IMR-90 (cell line): Measurements from ENCODE around the gene PRR4. TPM values are rescaled to one million over a fixed set of nuclear protein-coding genes. Genes with fewer than 3 reads are reported as not detected.

Source experiments
- ATAC-seq: fragments of 200-7000 bp; cut with Tn5 transposase; 2 replicates; pipeline ENCODE4 v1.9.1; 2020; ENCODE audit warnings: low read depth, mild to moderate bottlenecking, moderate library complexity
- BruUV-seq: library from RNA; stranded (reverse); fragments of 400-500 nt; replicated peaks from 2 replicates; lab custom pipeline; 2021; lab: Mats Ljungman, UMichigan
- CTCF ChIA-PET: fragments of 300-600 bp; formaldehyde crosslinking; extraction: SDS; loops from one replicate; lab custom pipeline; 2021; ENCODE audit warnings: antibody characterized with exemption; lab: Yijun Ruan, JAX
- POLR2A ChIA-PET: fragments of 300-600 bp; sonication (Branson Sonifier 250); formaldehyde crosslinking; loops from one replicate; lab custom pipeline; 2022; ENCODE audit warnings: antibody characterized with exemption; ENCODE audit not compliant: unreplicated experiment; lab: Charles Lee
- DNase-seq: peaks from one replicate; pipeline ENCODE4 v3.0.0; 2013
- H2AFZ ChIP-seq: replicated peaks from 2 replicates; pipeline ENCODE3; 2013; ENCODE audit warnings: low read length, mild to moderate bottlenecking; ENCODE audit not compliant: poor library complexity
- H2AK5ac ChIP-seq: 2 replicates; pipeline ENCODE4 v1.6.1; 2013; ENCODE audit warnings: low read depth, low read length, inconsistent platforms
- H2AK9ac ChIP-seq: replicated peaks from 2 replicates; pipeline ENCODE3; 2013; ENCODE audit warnings: mild to moderate bottlenecking, low read depth, low read length, moderate library complexity; ENCODE audit not compliant: poor library complexity
- H2BK120ac ChIP-seq: 2 replicates; pipeline ENCODE4 v1.6.1; 2013; ENCODE audit warnings: low read depth, low read length, inconsistent platforms
- H2BK15ac ChIP-seq: 3 replicates; pipeline ENCODE4 v1.6.1; 2013; ENCODE audit warnings: low read depth, low read length, inconsistent platforms
- H2BK20ac ChIP-seq: 2 replicates; pipeline ENCODE4 v1.6.1; 2013; ENCODE audit warnings: low read depth, mild to moderate bottlenecking, inconsistent platforms, low read length, moderate library complexity
- H2BK5ac ChIP-seq: 2 replicates; pipeline ENCODE4 v1.6.1; 2013; ENCODE audit warnings: mild to moderate bottlenecking, low read depth, low read length, inconsistent platforms; ENCODE audit not compliant: poor library complexity, severe bottlenecking
- H3K14ac ChIP-seq: replicated peaks from 2 replicates; pipeline ENCODE4 v1.6.1; 2013; ENCODE audit warnings: low read depth, low read length, inconsistent platforms
- H3K18ac ChIP-seq: 2 replicates; pipeline ENCODE4 v1.6.1; 2013; ENCODE audit warnings: low read depth, low read length, control low read depth
- H3K23ac ChIP-seq: 2 replicates; pipeline ENCODE4 v1.6.1; 2013; ENCODE audit warnings: low read depth, low read length, inconsistent platforms
- H3K27ac ChIP-seq: 2 replicates; pipeline ENCODE4 v1.5.1; 2013; ENCODE audit warnings: mild to moderate bottlenecking, control low read depth, low read length; ENCODE audit not compliant: insufficient read depth
- H3K27me3 ChIP-seq: 2 replicates; pipeline ENCODE4 v1.6.1; 2013; ENCODE audit warnings: low read length; ENCODE audit not compliant: control insufficient read depth, insufficient read depth
- H3K36me3 ChIP-seq: 2 replicates; pipeline ENCODE4 v1.6.1; 2013; ENCODE audit warnings: low read length, mixed read lengths; ENCODE audit not compliant: control insufficient read depth, insufficient read depth
- H3K4ac ChIP-seq: 2 replicates; pipeline ENCODE4 v1.6.1; 2013; ENCODE audit warnings: low read depth, low read length, inconsistent platforms
- H3K4me1 ChIP-seq: 2 replicates; pipeline ENCODE4 v1.6.1; 2013; ENCODE audit warnings: low read length, mixed read lengths; ENCODE audit not compliant: control insufficient read depth, insufficient read depth
- H3K4me2 ChIP-seq: 2 replicates; pipeline ENCODE4 v1.6.1; 2013; ENCODE audit warnings: low read depth, mild to moderate bottlenecking, control low read depth, low read length, moderate library complexity
- H3K4me3 ChIP-seq: 2 replicates; pipeline ENCODE4 v1.5.1; 2013; ENCODE audit warnings: low read depth, mild to moderate bottlenecking, control low read depth, low read length, moderate library complexity; ENCODE audit not compliant: insufficient read depth
- H3K56ac ChIP-seq: 2 replicates; pipeline ENCODE4 v1.6.1; 2013; ENCODE audit warnings: low read length, inconsistent platforms; ENCODE audit not compliant: insufficient read depth; ENCODE audit errors: extremely low read depth
- H3K79me1 ChIP-seq, 2 experiments: 2 replicates each; pipeline ENCODE4 v1.6.1; 2013; ENCODE audit warnings: low read length in 2 of 2, inconsistent platforms in 1 of 2, low read depth in 1 of 2
- H3K9ac ChIP-seq: 2 replicates; pipeline ENCODE4 v1.6.1; 2013; ENCODE audit warnings: low read depth, low read length, control low read depth
- H3K9me1 ChIP-seq: 2 replicates; pipeline ENCODE4 v1.6.1; 2013; ENCODE audit warnings: low read length, inconsistent platforms; ENCODE audit not compliant: insufficient read depth
- H3K9me3 ChIP-seq: 2 replicates; pipeline ENCODE4 v1.6.1; 2013; ENCODE audit warnings: low read length; ENCODE audit not compliant: control insufficient read depth, insufficient read depth
- H4K20me1 ChIP-seq: 2 replicates; pipeline ENCODE4 v1.6.1; 2013; ENCODE audit warnings: low read length, inconsistent platforms; ENCODE audit not compliant: insufficient read depth
- H4K5ac ChIP-seq: 2 replicates; pipeline ENCODE4 v1.6.1; 2013; ENCODE audit warnings: mild to moderate bottlenecking, low read depth, low read length, control low read depth
- H4K8ac ChIP-seq, 2 experiments: 2 replicates each; pipeline ENCODE4 v1.6.1; 2013; ENCODE audit warnings: low read depth in 2 of 2, low read length in 2 of 2, control low read depth in 1 of 2, inconsistent platforms in 1 of 2
- H4K91ac ChIP-seq: 2 replicates; pipeline ENCODE4 v1.6.1; 2013; ENCODE audit warnings: low read depth, low read length, inconsistent platforms; ENCODE audit not compliant: insufficient read depth
- CHD1 ChIP-seq: IDR thresholded peaks from 2 replicates; pipeline ENCODE4 v1.6.1; 2012; ENCODE audit warnings: low read depth, low read length, improper control_type of control experiment
- FOS ChIP-seq: fragments of 150-350 bp; IDR thresholded peaks from 2 replicates; pipeline ENCODE4 v1.6.1; 2016; ENCODE audit warnings: low read depth, low read length
- MXI1 ChIP-seq: IDR thresholded peaks from 2 replicates; pipeline ENCODE4 v1.6.1; 2012; ENCODE audit warnings: low read depth, mild to moderate bottlenecking, low read length, moderate library complexity, borderline replicate concordance
- NFE2L2 ChIP-seq: fragments of 150-350 bp; IDR thresholded peaks from 2 replicates; pipeline ENCODE4 v1.6.1; 2016; ENCODE audit warnings: low read depth, mild to moderate bottlenecking, low read length
- SMC3 ChIP-seq: fragments of 150-350 bp; IDR thresholded peaks from 2 replicates; pipeline ENCODE4 v1.6.1; 2016; ENCODE audit warnings: low read depth, mild to moderate bottlenecking, antibody characterized with exemption, low read length, moderate library complexity
- WGBS, 2 experiments: methylation state at CpG; one replicate each; pipeline versions ENCODE4 v1.1.5 to v1.1.7; 2013; ENCODE audit warnings: missing lambda C conversion rate in 2 of 2; ENCODE audit not compliant: insufficient read length in 1 of 2; ENCODE audit errors: extremely low coverage in 2 of 2; 5-methylcytosine and 5-hydroxymethylcytosine counted together
- dilution Hi-C: fragments of 300-500 bp; cut with HindIII; formaldehyde crosslinking; loops from one replicate; pipeline ENCODE4 v1.14.3; 2018; ENCODE audit warnings: low sequenced_read_pairs; ENCODE audit not compliant: unreplicated experiment
- in situ Hi-C: fragments of 300-500 bp; cut with MboI; formaldehyde crosslinking; loops from 3 replicates; pipeline ENCODE4 v1.14.3; 2019; ENCODE audit warnings: low sequenced_read_pairs, inconsistent platforms, mixed read lengths
- intact Hi-C: fragments of 100-400 bp; cut with micrococcal nuclease; formaldehyde crosslinking; loops from 2 replicates; pipeline ENCODE4 v1.10.0; 2022
- polyA plus RNA-seq, 3 experiments: library from polyadenylated mRNA; depleted of rRNA; stranded (reverse); fragments of >200 nt; gene quantifications; 2 replicates each; pipeline ENCODE4 v1.2.3, GENCODE V29; 2012; ENCODE audit warnings: low replicate concordance in 1 of 3
- total RNA-seq: library from RNA; depleted of rRNA; stranded (reverse); fragments of >200 nt; gene quantifications from 2 replicates; pipeline ENCODE4 v1.2.3, GENCODE V29; 2012
- TF ChIP-seq, protein P1 (sequence below): fragments of 150-350 bp; IDR thresholded peaks from 2 replicates; pipeline ENCODE4 v1.6.1; 2017; ENCODE audit warnings: mild to moderate bottlenecking, antibody characterized with exemption, low read length, low read depth
- TF ChIP-seq, protein P2 (sequence below): conservative IDR thresholded peaks from 2 replicates; pipeline ENCODE4 v1.5.1; 2012; ENCODE audit warnings: mild to moderate bottlenecking, low read depth, low read length, improper control_type of control experiment

PRR4 gene
- total and polyA plus RNA-seq, 2 of the 4 experiments (the other 2 are of a cell fraction), result 0.72 to 1.9 TPM

DNA sequence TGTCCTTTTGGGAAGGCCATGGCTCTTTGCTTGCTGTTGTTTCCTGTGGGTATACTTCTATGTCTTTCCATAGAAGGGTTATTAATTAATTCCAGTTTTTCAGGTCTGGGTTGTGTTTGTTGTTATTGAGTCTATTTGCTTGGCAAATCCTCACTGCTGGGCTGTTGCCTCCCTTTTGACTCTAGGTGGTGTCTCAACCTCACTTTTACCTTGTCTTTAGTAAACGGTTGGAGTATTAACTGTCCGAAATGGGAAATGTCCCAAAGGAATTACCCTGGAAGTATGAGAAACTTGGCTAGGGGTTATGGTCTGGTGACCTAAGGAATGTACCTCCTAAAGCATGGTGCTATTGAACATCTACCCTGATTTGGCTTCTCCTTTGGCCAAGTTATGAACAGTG is 18.1 kb upstream of the PRR4 start:
- ATAC-seq (no peak), DNase-seq (no peak)
- Histone ChIP-seq H3K4me3 (no peak overlapping the region), H4K20me1 (no peaks in the 10 kb centered on the region), H3K9ac (no peak overlapping the region), H3K56ac (no peak overlapping the region), H3K9me1 (peaks cover 4% of the 10 kb centered on the region; the same call in 1 of the 2 replicates), H2BK15ac (no peak overlapping the region), H2BK5ac (no peak overlapping the region), H3K27me3 (no peaks in the 10 kb centered on the region), H3K14ac (no peak overlapping the region), H4K5ac (no peak overlapping the region), H3K27ac (no peak overlapping the region), H3K18ac (no peak overlapping the region), H2AFZ (no peak overlapping the region), H2AK5ac (no peak overlapping the region), H3K4ac (no peak overlapping the region), H3K4me2 (no peak overlapping the region), H2BK20ac (no peak overlapping the region), H3K79me1 (no peaks in the 10 kb centered on the region; a peak in 1 of 4 replicates), H4K8ac (no peak overlapping the region), H2AK9ac (no peak overlapping the region), H2BK120ac (no peak overlapping the region), H3K4me1 (no peaks in the 10 kb centered on the region), H3K36me3 (no peaks in the 10 kb centered on the region), H3K23ac (no peak overlapping the region), H4K91ac (no peak overlapping the region), H3K9me3 (no peaks in the 10 kb centered on the region)
- TF ChIP-seq NFE2L2, result no peak
- TF ChIP-seq, protein P1, sequence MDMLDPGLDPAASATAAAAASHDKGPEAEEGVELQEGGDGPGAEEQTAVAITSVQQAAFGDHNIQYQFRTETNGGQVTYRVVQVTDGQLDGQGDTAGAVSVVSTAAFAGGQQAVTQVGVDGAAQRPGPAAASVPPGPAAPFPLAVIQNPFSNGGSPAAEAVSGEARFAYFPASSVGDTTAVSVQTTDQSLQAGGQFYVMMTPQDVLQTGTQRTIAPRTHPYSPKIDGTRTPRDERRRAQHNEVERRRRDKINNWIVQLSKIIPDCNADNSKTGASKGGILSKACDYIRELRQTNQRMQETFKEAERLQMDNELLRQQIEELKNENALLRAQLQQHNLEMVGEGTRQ, result no peak
- no peak for TF ChIP-seq SMC3
- TF ChIP-seq CHD1, result no peak
- no peak for TF ChIP-seq MXI1
- TF ChIP-seq FOS, result no peak
- TF ChIP-seq, protein P2, sequence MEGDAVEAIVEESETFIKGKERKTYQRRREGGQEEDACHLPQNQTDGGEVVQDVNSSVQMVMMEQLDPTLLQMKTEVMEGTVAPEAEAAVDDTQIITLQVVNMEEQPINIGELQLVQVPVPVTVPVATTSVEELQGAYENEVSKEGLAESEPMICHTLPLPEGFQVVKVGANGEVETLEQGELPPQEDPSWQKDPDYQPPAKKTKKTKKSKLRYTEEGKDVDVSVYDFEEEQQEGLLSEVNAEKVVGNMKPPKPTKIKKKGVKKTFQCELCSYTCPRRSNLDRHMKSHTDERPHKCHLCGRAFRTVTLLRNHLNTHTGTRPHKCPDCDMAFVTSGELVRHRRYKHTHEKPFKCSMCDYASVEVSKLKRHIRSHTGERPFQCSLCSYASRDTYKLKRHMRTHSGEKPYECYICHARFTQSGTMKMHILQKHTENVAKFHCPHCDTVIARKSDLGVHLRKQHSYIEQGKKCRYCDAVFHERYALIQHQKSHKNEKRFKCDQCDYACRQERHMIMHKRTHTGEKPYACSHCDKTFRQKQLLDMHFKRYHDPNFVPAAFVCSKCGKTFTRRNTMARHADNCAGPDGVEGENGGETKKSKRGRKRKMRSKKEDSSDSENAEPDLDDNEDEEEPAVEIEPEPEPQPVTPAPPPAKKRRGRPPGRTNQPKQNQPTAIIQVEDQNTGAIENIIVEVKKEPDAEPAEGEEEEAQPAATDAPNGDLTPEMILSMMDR, result no peak
- in situ Hi-C loops, result no loop called here
- ChIA-PET CTCF (no interaction called here), POLR2A (no interaction called here)
- intact Hi-C loops, result no loop called here
- WGBS, 2 experiments, result no CpG with 5 or more reads among the region's 2 CpGs
- BruUV-seq, result no TSS peak
- dilution Hi-C loops, result no loop called here
